ENCODE measurements around the gene FLOT1.
"Not testable (repeated sequence)": the region's sequence is repeated elsewhere in the genome, so short reads cannot be mapped to it uniquely, and the experiment has no call there.

FLOT1 gene

GRCh38 chr6:30719791-30720737 is 22.4 kb downstream of the FLOT1 start, which contains the start of gene TUBB:
TUBB (plus strand) TSS chr6:30720352; CDS start chr6:30720507, 155 bp downstream.
- H2AK5ac ChIP-seq (ENCODE audit: low read depth, low read length) = peak within 1 kb of the TSS; percentile 1

GRCh38 chr6:30719356-30719755 is 23.1 kb downstream of the FLOT1 start:
- H2BK120ac ChIP-seq (ENCODE audit: low read depth, low read length) = no peak overlapping the region
- no peak overlapping the region for H4K91ac ChIP-seq (ENCODE audit: low read depth, low read length, poor library complexity)
- peaks cover 29 to 38% of the 10 kb centered on the region in 2 donors for H3K36me3 ChIP-seq (replicated peaks in 1 of 2; ENCODE audit: control insufficient read depth in 2 of 2, insufficient read depth in 2 of 2, low read length in 2 of 2)
- no peak overlapping the region for H3K23ac ChIP-seq (ENCODE audit: low read depth, low read length, poor library complexity)
- H3K27ac ChIP-seq (replicated peaks; ENCODE audit: low read length) = peak overlapping the region; percentile 78
- H3K79me1 ChIP-seq (ENCODE audit: low read depth, low read length) = peaks cover 8% of the 10 kb centered on the region
- no peak overlapping the region for H3K18ac ChIP-seq (ENCODE audit: low read length)
- no peak overlapping the region for H2BK15ac ChIP-seq (ENCODE audit: low read length)
- H3K27me3 ChIP-seq (ENCODE audit: control insufficient read depth in 3 of 3, insufficient read depth in 3 of 3, low read depth in 1 of 3, low read length in 3 of 3) = no peaks in the 10 kb centered on the region
- H2AK5ac ChIP-seq (ENCODE audit: low read depth, low read length) = no peak overlapping the region
- no peak overlapping the region for H2BK12ac ChIP-seq (ENCODE audit: low read length)
- H2AFZ ChIP-seq (ENCODE audit: low read length) = peak overlapping the region; percentile 39
- DNase-seq (ENCODE audit: low spot score) = no peak
- no CpG with 5 or more reads among the region's 8 CpGs for WGBS, 2 donors (ENCODE audit: extremely low coverage in 2 of 2, insufficient read length in 2 of 2, insufficient replicate concordance in 1 of 2)
- H3K4me3 ChIP-seq (ENCODE audit: low read length in 2 of 2) = peak overlapping the region; percentile 77 to 98
- H4K8ac ChIP-seq (ENCODE audit: low read depth, low read length) = no peak overlapping the region
- H3K4me2 ChIP-seq (ENCODE audit: insufficient read depth, low read length, poor library complexity, severe bottlenecking) = peak overlapping the region; percentile 55
- H2BK5ac ChIP-seq (ENCODE audit: low read length) = no peak overlapping the region
- H3K4ac ChIP-seq (ENCODE audit: low read length) = no peak overlapping the region
- no peak overlapping the region for H3K14ac ChIP-seq (ENCODE audit: low read length)
- no peaks in the 10 kb centered on the region for H3K9me3 ChIP-seq (replicated peaks in 1 of 2; ENCODE audit: control insufficient read depth in 2 of 2, insufficient read depth in 1 of 2, low read depth in 1 of 2, low read length in 2 of 2)
- H3K4me1 ChIP-seq (ENCODE audit: control insufficient read depth in 2 of 2, insufficient read depth in 1 of 2, low read depth in 1 of 2, low read length in 2 of 2) = peaks cover 15 to 27% of the 10 kb centered on the region in 2 donors
- H3K9ac ChIP-seq (ENCODE audit: low read depth, low read length, poor library complexity) = no peak overlapping the region

More at GRCh38 chr6:30719791-30720737, 22.4 kb downstream of the FLOT1 start, which contains the start of gene TUBB:
- H4K8ac ChIP-seq (ENCODE audit: low read depth, low read length) = no peak within 1 kb of the TSS
- no peak within 1 kb of the TSS for H2BK5ac ChIP-seq (ENCODE audit: low read length)
- peak within 1 kb of the TSS; percentile 89 for H3K27ac ChIP-seq (replicated peaks; ENCODE audit: low read length)
- peak within 1 kb of the TSS; percentile 11 for H3K18ac ChIP-seq (ENCODE audit: low read length)
- no peak within 1 kb of the TSS for H4K91ac ChIP-seq (ENCODE audit: low read depth, low read length, poor library complexity)
- peaks cover 15 to 30% of the 10 kb centered on the region in 2 donors for H3K4me1 ChIP-seq (ENCODE audit: control insufficient read depth in 2 of 2, insufficient read depth in 1 of 2, low read depth in 1 of 2, low read length in 2 of 2)
- H2BK15ac ChIP-seq (ENCODE audit: low read length) = no peak within 1 kb of the TSS
- H3K9ac ChIP-seq (ENCODE audit: low read depth, low read length, poor library complexity) = peak within 1 kb of the TSS; percentile 78
- no peaks in the 10 kb centered on the region for H3K9me3 ChIP-seq (replicated peaks in 1 of 2; ENCODE audit: control insufficient read depth in 2 of 2, insufficient read depth in 1 of 2, low read depth in 1 of 2, low read length in 2 of 2)
- no peak within 1 kb of the TSS for H2BK120ac ChIP-seq (ENCODE audit: low read depth, low read length)
- H3K14ac ChIP-seq (ENCODE audit: low read length) = no peak within 1 kb of the TSS
- H3K4me3 ChIP-seq (ENCODE audit: low read length in 2 of 2) = peak within 1 kb of the TSS; percentile 89 to 98
- peak within 1 kb of the TSS; percentile 39 for H2AFZ ChIP-seq (ENCODE audit: low read length)
- H3K4ac ChIP-seq (ENCODE audit: low read length) = no peak within 1 kb of the TSS
- H2BK12ac ChIP-seq (ENCODE audit: low read length) = no peak within 1 kb of the TSS
- H3K23ac ChIP-seq (ENCODE audit: low read depth, low read length, poor library complexity) = peak within 1 kb of the TSS; percentile 70
- peaks cover 32 to 38% of the 10 kb centered on the region in 2 donors for H3K36me3 ChIP-seq (replicated peaks in 1 of 2; ENCODE audit: control insufficient read depth in 2 of 2, insufficient read depth in 2 of 2, low read length in 2 of 2)
- H3K4me2 ChIP-seq (ENCODE audit: insufficient read depth, low read length, poor library complexity, severe bottlenecking) = peak within 1 kb of the TSS; percentile 55
- WGBS, 2 donors (ENCODE audit: extremely low coverage in 2 of 2, insufficient read length in 2 of 2, insufficient replicate concordance in 1 of 2) = no CpG with 5 or more reads among the region's 38 CpGs
- H3K79me1 ChIP-seq (ENCODE audit: low read depth, low read length) = peaks cover 8% of the 10 kb centered on the region
- H3K27me3 ChIP-seq (ENCODE audit: control insufficient read depth in 3 of 3, insufficient read depth in 3 of 3, low read depth in 1 of 3, low read length in 3 of 3) = no peaks in the 10 kb centered on the region
- DNase-seq (ENCODE audit: low spot score) = peak; percentile 97

- H3K14ac ChIP-seq (ENCODE audit: low read length); H3K18ac ChIP-seq (ENCODE audit: low read length); H2BK5ac ChIP-seq (ENCODE audit: low read length); H2BK15ac ChIP-seq (ENCODE audit: low read length); H2AK5ac ChIP-seq (ENCODE audit: low read depth, low read length); H3K23ac ChIP-seq (ENCODE audit: low read depth, low read length, poor library complexity); H3K27me3 ChIP-seq (ENCODE audit: control insufficient read depth in 3 of 3, insufficient read depth in 3 of 3, low read depth in 1 of 3, low read length in 3 of 3); H3K4ac ChIP-seq (ENCODE audit: low read length); DNase-seq (ENCODE audit: low spot score); H3K9me3 ChIP-seq (replicated peaks in 1 of 2; ENCODE audit: control insufficient read depth in 2 of 2, insufficient read depth in 1 of 2, low read depth in 1 of 2, low read length in 2 of 2); H2BK12ac ChIP-seq (ENCODE audit: low read length); H3K9ac ChIP-seq (ENCODE audit: low read depth, low read length, poor library complexity); H4K8ac ChIP-seq (ENCODE audit: low read depth, low read length); H3K79me1 ChIP-seq (ENCODE audit: low read depth, low read length); H4K91ac ChIP-seq (ENCODE audit: low read depth, low read length, poor library complexity); H2BK120ac ChIP-seq (ENCODE audit: low read depth, low read length): not testable (repeated sequence)
- H3K4me1 ChIP-seq (ENCODE audit: control insufficient read depth in 2 of 2, insufficient read depth in 1 of 2, low read depth in 1 of 2, low read length in 2 of 2) = peaks cover 6 to 22% of the 10 kb centered on the region in 2 donors
- WGBS, 2 donors (ENCODE audit: extremely low coverage in 2 of 2, insufficient read length in 2 of 2, insufficient replicate concordance in 1 of 2) = no CpG with 5 or more reads among the region's 37 CpGs
- H3K4me3 ChIP-seq (ENCODE audit: low read length in 2 of 2) = peak overlapping the region; percentile 48 to 69
- peaks cover 27 to 38% of the 10 kb centered on the region in 2 donors for H3K36me3 ChIP-seq (replicated peaks in 1 of 2; ENCODE audit: control insufficient read depth in 2 of 2, insufficient read depth in 2 of 2, low read length in 2 of 2)
- H3K27ac ChIP-seq (replicated peaks; ENCODE audit: low read length) = peak overlapping the region; percentile 79
- peak overlapping the region; percentile 58 for H3K4me2 ChIP-seq (ENCODE audit: insufficient read depth, low read length, poor library complexity, severe bottlenecking)
- H2AFZ ChIP-seq (ENCODE audit: low read length) = peak overlapping the region; percentile 47
Measured at GRCh38 chr6:30717845-30718720, 24.4 kb downstream of the FLOT1 start.
